HS-5 (cell line): ENCODE measurements around the gene ATP6V0E2.
"Not testable (repeated sequence)": the region's sequence is repeated elsewhere in the genome, so short reads cannot be mapped to it uniquely, and the experiment has no call there.

ENCODE experiments used
- DNase-seq: peaks from one replicate; pipeline ENCODE4 v3.0.0-alpha.2; 2012; ENCODE audit warnings: low read depth

The ATP6V0E2 gene

GRCh38 chr7:149873074-149873969, at the start of gene ATP6V0E2:
TSS of gene ATP6V0E2 (plus strand) at chr7:149873969. CDS start at chr7:149874066, 97 bp downstream.
- no peak for DNase-seq

GRCh38 chr7:149824301-149824741, 49.4 kb upstream of the ATP6V0E2 start:
- DNase-seq: no peak

DNA sequence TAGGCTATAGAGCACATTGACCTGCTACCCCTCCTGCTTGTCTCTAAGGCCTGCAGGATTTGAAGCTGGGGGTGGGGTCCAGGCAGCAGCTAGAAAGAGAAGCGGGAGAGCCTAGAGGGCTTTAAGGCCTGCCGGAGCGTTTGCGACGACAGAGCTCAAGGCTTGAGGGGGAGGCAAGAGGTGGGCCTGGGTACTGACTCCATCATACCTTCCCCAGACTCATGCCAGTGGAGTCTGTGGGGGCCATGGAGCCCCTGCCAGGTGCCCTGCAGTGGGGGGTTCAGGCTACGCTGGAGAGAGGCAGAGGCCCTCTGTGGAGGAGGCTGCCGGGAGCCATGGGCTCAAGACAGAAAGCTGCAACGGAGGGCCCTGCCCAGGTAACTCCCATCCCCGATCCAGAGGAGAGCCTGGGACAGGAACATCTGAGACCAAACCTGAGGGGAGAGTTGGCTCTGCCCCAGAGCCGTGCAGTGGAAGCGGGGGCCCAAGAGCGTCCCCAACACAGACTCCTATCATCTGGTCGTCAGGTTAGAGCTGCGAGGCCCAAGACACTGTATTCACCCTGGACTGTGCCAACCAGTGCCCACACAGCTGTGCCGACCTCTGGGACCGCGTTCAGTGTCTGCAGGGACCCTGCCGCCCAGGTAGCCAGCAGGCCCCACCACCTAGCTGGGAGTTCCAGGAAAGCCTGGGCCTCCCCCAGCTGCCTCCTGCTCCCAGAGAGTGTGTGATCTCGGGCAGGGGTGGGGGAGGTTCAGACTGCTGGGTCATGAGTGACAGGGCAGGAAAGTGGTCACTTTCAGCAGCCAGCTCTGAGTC, 48.8 kb upstream of the ATP6V0E2 start:
- no peak for DNase-seq

GRCh38 chr7:149825567-149826343, 48.0 kb upstream of the ATP6V0E2 start:
- DNase-seq: no peak

DNA sequence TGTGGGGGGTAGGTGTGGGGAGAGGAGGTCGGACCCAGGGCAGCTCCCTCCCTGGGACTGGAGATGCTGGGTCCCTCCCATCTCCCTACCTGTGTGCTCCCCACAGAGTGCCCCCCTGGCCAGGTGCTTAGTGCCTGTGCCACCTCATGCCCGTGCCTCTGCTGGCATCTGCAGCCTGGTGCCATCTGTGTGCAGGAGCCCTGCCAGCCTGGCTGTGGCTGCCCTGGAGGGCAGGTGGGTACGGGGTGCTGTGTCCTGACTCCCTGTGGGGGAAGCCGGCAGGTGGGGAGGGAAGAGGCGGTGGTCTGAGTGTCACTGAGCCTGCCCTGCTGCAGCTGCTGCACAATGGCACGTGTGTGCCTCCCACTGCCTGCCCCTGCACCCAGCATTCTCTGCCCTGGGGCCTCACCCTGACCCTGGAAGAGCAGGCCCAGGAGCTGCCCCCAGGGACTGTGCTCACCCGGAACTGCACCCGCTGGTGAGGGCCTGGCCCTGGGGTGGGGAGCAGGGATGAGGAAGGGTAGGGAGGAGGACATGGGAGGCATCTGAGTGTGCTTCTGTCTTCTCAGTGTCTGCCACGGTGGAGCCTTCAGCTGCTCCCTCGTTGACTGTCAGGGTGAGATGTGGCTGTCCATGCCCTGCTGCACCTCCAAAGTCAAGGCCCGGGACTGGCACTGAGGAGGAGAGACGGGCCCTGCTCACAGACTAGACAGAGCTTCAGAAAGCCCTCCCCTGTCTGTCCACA, 47.3 kb upstream of the ATP6V0E2 start:
- DNase-seq: no peak

GRCh38 chr7:149827089-149827981, 46.4 kb upstream of the ATP6V0E2 start:
- DNase-seq: no peak

DNA sequence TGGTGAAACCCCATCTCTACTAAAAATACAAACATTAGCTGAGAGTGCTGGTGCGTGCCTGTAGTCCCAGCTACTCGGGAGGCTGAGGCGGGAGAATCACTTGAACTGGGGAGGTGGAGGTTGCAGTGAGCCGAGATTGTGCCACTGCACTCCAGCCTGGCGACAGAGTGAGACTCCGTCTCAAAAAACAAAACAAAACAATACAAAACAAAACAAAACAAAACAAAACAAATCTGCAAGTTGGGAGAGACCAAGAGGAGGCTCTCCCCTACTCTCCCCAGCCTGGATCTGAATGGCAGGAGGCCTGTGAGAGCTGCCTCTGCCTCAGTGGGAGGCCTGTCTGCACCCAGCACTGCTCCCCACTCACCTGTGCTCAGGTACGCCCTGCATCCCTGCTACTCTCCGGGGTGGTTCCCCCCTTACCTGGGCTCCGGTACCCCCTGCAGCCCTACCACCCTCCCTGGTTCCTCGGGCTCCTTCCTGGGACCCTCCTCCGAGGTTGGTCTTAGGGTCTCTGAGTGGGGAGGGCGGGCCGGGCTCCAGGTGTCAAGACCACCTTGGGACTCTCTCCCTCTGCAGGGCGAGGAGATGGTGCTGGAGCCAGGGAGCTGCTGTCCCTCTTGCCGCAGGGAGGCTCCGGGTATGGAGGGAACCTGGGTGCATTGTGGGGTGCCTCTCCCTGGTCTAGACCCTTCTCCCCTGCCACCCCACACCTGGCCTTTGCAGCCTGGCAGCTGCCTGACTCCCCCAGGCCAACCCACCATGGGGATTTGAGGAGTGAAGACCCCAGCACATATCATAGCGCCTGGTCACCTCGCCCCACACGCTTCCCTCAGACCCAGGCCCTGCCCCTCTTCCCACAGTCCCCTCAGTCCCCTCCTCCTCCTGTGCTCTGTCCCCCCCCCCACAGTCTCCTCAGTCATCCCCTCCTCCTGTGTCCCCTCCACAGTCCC, 45.1 kb upstream of the ATP6V0E2 start:
- DNase-seq: no peak

- not testable (repeated sequence) for DNase-seq
Measured at GRCh38 chr7:149830527-149830926, 43.2 kb upstream of the ATP6V0E2 start.

GRCh38 chr7:149830997-149831740, 42.6 kb upstream of the ATP6V0E2 start:
- no peak for DNase-seq

DNA sequence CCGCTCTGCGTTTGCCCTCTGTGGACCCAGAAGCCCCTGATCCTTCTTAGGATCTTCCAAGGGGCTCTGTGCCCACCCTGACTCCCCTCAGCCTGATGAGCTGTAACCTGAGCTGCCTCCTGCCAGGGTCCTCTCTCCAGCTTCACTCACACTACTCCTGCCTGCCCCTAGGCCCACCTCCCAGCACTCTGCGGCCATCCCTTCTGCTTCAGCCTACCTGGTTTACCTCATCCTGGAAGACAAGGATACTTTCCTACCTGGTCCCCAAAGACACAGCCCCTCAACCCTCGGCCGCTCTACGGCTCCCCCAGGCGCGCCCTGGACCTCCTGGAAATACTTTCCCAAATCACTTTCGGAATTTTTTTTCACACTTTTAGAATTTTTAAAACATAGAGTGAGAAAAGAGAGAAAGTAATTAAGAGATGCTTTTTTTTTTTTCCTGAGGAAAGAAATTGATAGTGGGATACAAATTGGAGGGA, 42.0 kb upstream of the ATP6V0E2 start:
- DNase-seq: no peak

- no peak for DNase-seq
Measured at GRCh38 chr7:149832332-149833041, 41.3 kb upstream of the ATP6V0E2 start.

GRCh38 chr7:149833495-149834130, 40.2 kb upstream of the ATP6V0E2 start:
- DNase-seq: no peak

- DNase-seq: no peak
Measured at GRCh38 chr7:149834601-149835000, 39.2 kb upstream of the ATP6V0E2 start.

DNA sequence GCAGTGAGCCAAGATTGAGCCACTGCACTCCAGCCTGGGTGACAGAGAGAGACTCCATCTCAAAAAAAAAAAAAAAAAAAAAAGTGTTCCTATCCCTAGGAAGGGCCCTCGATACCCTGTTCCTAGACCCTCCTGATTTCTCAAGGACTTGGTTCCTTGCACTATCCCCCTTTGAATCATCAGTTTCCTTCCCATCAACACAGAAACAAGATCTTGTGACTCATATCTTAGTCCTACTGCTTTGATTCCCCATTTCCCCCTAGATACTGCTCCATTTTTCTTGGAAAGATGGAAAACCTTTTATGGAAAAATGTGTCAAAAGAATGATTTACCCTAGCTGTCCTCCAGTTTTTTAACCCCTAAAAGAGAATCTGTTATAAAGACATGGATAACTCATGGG, 37.3 kb upstream of the ATP6V0E2 start:
- no peak for DNase-seq

GRCh38 chr7:149837564-149838223, 36.1 kb upstream of the ATP6V0E2 start:
- no peak for DNase-seq

DNA sequence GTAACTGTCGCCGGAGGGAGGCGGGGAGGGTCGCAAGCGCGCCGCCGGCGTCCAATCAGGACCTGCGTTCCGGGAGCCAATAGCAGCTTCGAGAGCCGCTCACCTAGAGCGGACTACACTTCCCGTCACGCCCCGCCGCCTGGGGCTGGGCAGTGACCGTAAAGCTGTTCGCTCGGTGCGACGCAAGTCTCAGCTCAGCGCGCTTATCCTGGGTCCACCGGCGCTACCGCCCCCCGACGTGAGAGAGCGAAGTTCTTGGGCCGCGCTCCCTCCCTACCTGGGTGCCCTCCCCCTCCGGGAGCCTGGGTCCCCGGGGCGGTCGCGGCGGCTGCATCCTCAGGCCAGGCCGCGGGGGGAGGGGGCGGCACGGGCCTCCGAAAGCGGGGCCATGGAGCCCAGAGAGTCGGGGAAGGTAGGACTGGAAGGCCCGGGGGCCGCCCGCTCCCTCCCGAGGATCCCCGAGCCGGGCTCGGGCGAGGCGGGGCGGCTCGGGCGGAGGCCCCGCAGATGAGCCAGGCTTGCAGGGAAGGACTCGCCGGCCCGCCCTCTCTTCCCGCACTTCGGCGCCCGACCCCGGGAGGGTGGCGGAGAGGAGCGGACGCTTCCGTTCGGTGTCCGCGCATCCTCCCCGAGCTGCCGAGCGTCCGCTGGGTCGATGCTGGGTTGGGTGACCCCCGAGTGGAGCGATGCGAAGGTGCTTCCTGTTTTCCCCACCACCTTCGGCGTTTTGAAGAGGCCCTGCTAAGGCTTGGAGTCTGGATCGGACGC, 35.4 kb upstream of the ATP6V0E2 start, which contains the start of gene ZNF862:
TSS of gene ZNF862 (plus strand) at position 152 of the 768 bp plus-strand sequence. CDS start at position 389, 237 bp downstream.
- DNase-seq: peak; percentile 72
